Activated T-cell treated with anti-CD3 and anti-CD28 coated beads, Interleukin-2, amount 50 U/mL, for 4 hours (primary cell): ENCODE results near the gene PNPLA1. TPM values are rescaled to one million over a fixed set of nuclear protein-coding genes. Genes with fewer than 3 reads are reported as not detected.
A peak's percentile ranks its signal among the peaks of the same experiment; 100 is the strongest.

Experiments
- ATAC-seq, 2 donors: fragments of 200-7000 bp; cut with Tn5 transposase; one replicate each; pipeline ENCODE4 v1.10.0; 2021
- DNase-seq: peaks from one replicate; pipeline ENCODE4 v3.0.0-alpha.2; 2020
- H3K27me3 Mint-ChIP-seq: one replicate; pipeline ENCODE4 v1.8.0; 2021; ENCODE audit warnings: low read depth, mixed read lengths
- H3K36me3 Mint-ChIP-seq: one replicate; pipeline ENCODE4 v1.8.0; 2022; ENCODE audit warnings: mixed read lengths; ENCODE audit not compliant: insufficient read depth
- H3K4me1 Mint-ChIP-seq: one replicate; pipeline ENCODE4 v1.8.0; 2021; ENCODE audit warnings: low read depth, mixed read lengths
- H3K4me3 Mint-ChIP-seq: one replicate; pipeline ENCODE4 v1.8.0; 2021; ENCODE audit warnings: mild to moderate bottlenecking, moderate library complexity, mixed read lengths
- H3K9me3 Mint-ChIP-seq: one replicate; pipeline ENCODE4 v1.8.0; 2021; ENCODE audit warnings: mixed read lengths
- total RNA-seq, 3 donors: library from RNA; stranded (reverse); gene quantifications; one replicate each; pipeline ENCODE4 v1.2.1, GENCODE V29; 2021

The PNPLA1 gene
- total RNA-seq, 3 donors from 2014 or later: 0.13 TPM; not detected in 2

DNA sequence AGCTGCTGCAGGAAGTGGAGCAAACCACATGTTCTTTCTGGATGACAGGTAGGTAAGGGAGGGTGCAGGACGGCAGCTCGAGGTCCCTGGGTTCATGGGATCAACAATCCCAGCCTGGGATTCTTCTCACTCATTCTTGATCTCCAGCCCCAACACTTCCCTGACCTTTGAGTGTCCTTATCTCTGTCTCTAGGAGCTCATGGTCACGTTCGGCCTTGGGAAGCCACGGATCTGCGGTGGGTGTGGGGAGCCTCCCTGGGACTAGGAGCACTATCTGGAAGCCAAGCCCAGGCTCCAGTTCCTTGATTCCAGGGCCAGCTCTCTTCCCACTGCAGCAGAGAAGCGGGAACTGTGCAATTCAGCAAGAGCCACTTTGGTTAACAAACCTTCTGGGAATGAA, 39.3 kb downstream of the PNPLA1 start:
- no peaks in the 10 kb centered on the region for H3K27me3 Mint-ChIP-seq
- no peaks in the 10 kb centered on the region for H3K4me1 Mint-ChIP-seq
- no peak overlapping the region for H3K4me3 Mint-ChIP-seq
- no peaks in the 10 kb centered on the region for H3K36me3 Mint-ChIP-seq
- no peaks in the 10 kb centered on the region for H3K9me3 Mint-ChIP-seq
- DNase-seq (no peak), ATAC-seq (no peak)

DNA sequence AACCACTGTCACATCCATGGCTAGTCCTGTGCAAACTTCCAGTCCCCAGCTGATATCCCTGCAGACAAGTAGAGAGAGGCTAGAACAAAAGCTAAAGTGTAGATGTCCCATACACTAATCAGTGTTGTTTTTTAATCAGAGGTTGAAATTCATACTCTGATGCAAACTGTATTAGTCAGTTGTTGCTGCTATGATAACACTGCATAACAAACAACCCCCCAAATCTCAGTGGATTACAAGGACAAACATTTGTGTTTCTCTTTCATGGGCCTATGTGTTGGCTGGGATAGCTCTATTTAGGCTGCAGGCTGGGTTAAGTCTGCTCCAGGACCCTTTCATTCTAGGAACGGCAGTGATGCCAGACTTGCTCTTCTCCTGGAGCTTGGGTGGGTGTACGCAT, 40.0 kb downstream of the PNPLA1 start:
- Mint-ChIP-seq H3K4me1 (no peaks in the 10 kb centered on the region), H3K36me3 (no peaks in the 10 kb centered on the region), H3K9me3 (no peaks in the 10 kb centered on the region), H3K27me3 (no peaks in the 10 kb centered on the region), H3K4me3 (no peak overlapping the region)
- no peak for ATAC-seq
- DNase-seq: no peak

DNA sequence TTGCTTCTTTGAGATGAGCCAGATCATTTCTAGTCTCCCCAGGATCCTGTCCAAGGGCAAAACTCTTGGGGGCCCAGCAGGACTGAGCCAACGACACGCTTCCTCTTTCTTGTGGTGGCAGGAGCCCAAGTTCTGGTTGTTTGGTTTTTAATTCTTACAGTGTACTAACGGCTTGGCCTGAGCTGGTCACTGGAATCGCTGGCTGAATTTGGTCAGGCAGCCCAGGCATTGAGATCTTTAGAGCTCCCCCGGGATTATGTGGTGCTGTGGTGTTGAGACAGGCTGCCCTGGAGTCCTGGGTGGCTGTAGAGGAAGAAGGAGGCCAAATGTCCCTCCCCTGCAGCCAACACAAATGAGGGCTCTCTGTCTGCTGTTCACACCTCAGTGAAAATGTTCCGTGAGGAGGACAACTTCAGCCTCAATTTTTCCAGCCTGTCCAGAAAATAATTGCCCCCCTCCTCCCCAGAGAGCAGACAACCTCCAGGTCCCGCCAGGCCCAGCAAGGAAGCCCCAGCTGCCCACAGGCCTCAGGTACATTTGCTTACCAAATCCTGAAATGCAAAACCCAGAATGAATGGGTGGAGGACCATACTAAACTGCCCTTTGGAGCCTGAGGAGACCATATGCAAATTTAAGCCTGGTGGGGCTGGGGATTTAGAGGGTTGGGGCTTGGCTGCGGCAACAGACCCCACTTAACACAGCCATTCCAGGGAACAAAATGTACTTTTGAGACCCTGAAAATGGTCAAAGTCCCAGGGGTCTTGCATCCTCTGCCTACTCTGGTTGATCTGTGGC, 43.2 kb downstream of the PNPLA1 start:
- Mint-ChIP-seq H3K36me3 (no peaks in the 10 kb centered on the region), H3K4me1 (no peaks in the 10 kb centered on the region), H3K27me3 (no peaks in the 10 kb centered on the region), H3K9me3 (no peaks in the 10 kb centered on the region), H3K4me3 (no peak overlapping the region)
- DNase-seq (no peak), ATAC-seq (no peak)

DNA sequence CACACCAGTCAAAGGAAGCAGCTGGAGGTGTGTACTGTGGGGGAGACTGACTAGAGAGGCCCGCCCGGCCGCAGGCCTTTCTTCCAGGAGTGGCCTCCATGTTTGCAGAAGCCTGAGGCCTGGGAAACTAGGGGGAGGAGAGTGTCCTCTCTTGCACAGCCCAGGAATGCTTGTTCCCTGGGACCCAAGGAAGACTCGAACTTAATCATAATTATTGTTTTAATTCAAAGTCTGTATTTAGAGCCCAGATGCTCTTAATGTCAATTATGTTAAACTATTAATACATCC, 43.7 kb downstream of the PNPLA1 start:
- no peak for DNase-seq
- Mint-ChIP-seq H3K27me3 (no peaks in the 10 kb centered on the region), H3K36me3 (no peaks in the 10 kb centered on the region), H3K4me1 (no peaks in the 10 kb centered on the region), H3K9me3 (no peaks in the 10 kb centered on the region), H3K4me3 (no peak overlapping the region)
- ATAC-seq: no peak

DNA sequence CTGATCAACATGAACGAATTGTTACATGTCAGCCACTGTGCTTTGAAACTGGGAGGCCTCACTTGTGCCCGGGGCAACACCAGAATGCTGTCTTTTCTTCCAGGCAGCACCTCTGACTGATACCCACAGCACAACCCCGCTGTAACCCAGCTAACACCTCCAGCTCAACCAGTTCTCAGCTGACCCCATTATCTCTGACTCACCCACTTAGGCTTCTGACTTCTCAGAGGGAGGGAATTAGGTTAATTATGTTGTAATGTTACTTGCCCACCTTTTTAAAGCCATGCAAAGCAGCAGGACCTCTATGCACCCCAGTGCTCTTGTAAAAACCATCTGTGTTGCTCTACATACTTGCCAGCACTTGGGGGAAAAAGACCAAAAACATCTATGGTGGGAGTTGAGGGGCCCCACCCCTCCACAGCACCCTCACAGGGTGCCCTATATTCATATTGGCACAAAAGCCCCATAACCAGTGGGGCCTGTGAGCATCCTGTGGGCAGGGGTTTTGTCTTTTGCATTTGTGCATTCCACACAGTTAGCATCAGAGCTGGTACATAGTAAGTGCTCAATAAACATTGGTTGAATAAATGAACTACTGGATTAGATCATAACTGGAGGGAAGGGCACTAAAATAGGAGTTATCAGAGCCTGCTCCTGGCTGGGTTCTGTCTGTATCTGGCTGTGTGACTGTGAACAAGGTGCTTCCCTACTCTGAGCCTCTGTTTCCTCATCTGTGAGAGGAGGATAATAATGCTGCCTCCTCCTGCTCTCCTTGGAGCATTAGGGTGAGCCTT, 44.6 kb downstream of the PNPLA1 start:
- H3K4me3 Mint-ChIP-seq: no peak overlapping the region
- no peaks in the 10 kb centered on the region for H3K9me3 Mint-ChIP-seq
- no peak for DNase-seq
- H3K36me3 Mint-ChIP-seq: no peaks in the 10 kb centered on the region
- H3K27me3 Mint-ChIP-seq: no peaks in the 10 kb centered on the region
- ATAC-seq: peak in 1 of 2 donors; percentile 56
- H3K4me1 Mint-ChIP-seq: no peaks in the 10 kb centered on the region

DNA sequence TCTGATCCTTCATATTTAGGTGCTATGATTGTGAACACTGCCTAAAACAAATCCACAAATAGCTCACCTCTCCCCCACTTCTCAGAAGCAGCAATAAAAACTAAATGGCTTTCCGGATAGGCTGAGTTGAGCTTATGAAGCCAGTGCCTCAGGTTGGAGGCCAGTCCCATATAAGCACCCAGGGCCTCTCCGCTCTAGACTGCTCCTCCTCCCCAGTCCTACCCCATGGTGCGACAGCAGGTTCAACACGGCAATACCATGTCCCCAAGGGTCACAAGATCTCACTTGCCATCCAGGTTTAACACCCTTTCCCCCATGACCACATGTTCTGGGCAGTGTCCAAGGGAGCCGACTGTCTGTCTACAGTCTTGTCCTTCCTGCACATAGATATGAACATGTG, 46.1 kb downstream of the PNPLA1 start:
- ATAC-seq (no peak), DNase-seq (no peak)
- Mint-ChIP-seq H3K4me3 (no peak overlapping the region), H3K27me3 (peaks cover 3% of the 10 kb centered on the region), H3K4me1 (no peaks in the 10 kb centered on the region), H3K9me3 (no peaks in the 10 kb centered on the region), H3K36me3 (no peaks in the 10 kb centered on the region)

DNA sequence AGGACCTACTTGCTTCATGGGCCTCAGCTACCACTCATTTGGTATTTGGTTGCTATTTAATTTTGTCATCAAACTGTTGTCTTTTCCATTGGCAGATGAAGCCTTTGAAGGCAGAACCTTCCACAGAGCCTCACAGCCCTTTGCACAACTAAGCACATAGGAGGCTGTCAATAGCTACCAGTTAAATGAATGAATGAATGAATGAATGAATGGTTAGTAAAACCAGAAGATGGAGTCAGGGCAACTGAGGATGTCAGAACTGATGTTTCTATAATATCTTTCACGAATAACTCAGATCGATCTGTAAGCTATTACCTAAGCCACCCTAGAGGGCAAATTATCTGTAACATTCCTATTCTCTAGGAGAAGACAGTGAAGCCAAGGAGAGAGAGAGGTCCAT, 47.8 kb downstream of the PNPLA1 start:
- no peaks in the 10 kb centered on the region for H3K9me3 Mint-ChIP-seq
- no peak for ATAC-seq
- H3K4me3 Mint-ChIP-seq: no peak overlapping the region
- H3K36me3 Mint-ChIP-seq: no peaks in the 10 kb centered on the region
- no peaks in the 10 kb centered on the region for H3K4me1 Mint-ChIP-seq
- peaks cover 3% of the 10 kb centered on the region for H3K27me3 Mint-ChIP-seq
- DNase-seq: no peak

DNA sequence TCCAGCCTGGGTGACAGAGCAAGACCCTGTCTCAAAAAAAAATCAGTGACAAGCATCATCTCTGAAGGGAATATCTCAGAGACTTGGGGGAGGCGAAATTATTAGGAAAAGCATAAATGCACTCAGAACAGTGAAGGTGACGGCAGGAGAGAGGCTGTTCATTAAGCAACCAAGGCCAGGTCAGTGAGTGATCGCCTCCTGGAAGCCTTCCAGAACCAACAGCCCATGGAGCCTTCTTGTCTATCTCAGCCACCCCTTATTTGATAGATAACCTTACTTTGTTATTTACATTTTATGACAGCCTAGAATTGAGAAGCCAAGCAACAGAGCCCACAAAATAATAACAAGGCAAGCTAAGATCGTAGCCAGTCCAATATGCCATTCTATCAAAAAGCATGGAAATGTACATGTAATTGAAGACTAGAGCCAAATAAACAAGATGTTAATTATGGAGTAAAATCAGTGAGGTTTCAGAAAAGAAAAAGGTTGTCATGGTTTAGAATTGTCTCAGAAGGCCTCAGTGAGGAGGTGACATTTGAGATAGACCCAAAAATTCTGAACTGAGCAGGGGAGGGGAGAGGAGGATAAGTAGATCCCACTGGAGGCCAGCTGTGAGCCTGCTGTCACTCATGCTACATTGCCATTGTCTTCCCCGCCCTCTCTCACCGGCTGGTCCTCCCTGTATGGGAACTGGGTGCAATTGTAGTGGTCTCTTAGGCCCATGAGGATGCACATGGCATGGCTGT, 49.0 kb downstream of the PNPLA1 start:
- peaks cover 3% of the 10 kb centered on the region for H3K27me3 Mint-ChIP-seq
- no peak for DNase-seq
- H3K36me3 Mint-ChIP-seq: no peaks in the 10 kb centered on the region
- H3K9me3 Mint-ChIP-seq: no peaks in the 10 kb centered on the region
- no peak for ATAC-seq
- no peak overlapping the region for H3K4me3 Mint-ChIP-seq
- no peaks in the 10 kb centered on the region for H3K4me1 Mint-ChIP-seq

DNA sequence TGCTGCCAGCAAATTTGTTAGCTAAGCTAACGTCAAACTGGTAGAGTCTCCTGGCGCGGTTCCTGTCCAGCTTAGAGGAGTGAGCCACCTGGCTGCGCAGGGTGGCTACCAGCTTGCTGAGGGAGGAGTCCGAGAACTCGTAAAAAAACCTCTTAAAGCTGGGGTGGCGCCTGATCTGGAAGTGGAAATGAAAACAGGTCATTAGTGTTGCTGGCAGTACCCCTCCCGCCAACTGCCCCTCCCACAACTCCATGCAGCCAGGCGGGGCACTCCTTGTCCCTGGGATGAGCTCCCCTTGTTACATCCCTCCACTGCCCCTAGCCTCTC, 49.5 kb downstream of the PNPLA1 start:
- no peaks in the 10 kb centered on the region for H3K36me3 Mint-ChIP-seq
- peaks cover 3% of the 10 kb centered on the region for H3K27me3 Mint-ChIP-seq
- H3K4me3 Mint-ChIP-seq: no peak overlapping the region
- DNase-seq: no peak
- H3K9me3 Mint-ChIP-seq: no peaks in the 10 kb centered on the region
- H3K4me1 Mint-ChIP-seq: no peaks in the 10 kb centered on the region
- no peak for ATAC-seq

DNA sequence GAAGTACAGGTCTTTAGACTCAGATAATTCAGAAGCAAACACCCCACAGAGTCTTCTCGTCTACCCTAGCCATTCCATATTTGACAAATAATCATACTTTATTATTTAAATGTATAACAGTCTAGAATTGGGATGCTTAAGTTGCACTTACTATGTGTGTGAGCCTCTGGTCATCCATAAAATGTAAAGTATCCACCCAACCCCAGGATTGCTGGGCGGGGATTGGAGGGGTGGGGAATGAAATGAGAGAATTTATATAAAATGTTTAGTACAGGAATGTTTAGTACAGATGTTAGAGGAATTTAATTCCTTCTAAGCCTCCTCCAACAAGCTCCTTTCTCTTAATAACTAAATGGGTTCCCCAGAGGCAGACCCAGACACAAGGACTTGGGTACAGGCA, 50.0 kb downstream of the PNPLA1 start:
- peaks cover 3% of the 10 kb centered on the region for H3K27me3 Mint-ChIP-seq
- H3K36me3 Mint-ChIP-seq: no peaks in the 10 kb centered on the region
- no peak overlapping the region for H3K4me3 Mint-ChIP-seq
- no peaks in the 10 kb centered on the region for H3K4me1 Mint-ChIP-seq
- H3K9me3 Mint-ChIP-seq: no peaks in the 10 kb centered on the region
- ATAC-seq: no peak
- DNase-seq: no peak

DNA sequence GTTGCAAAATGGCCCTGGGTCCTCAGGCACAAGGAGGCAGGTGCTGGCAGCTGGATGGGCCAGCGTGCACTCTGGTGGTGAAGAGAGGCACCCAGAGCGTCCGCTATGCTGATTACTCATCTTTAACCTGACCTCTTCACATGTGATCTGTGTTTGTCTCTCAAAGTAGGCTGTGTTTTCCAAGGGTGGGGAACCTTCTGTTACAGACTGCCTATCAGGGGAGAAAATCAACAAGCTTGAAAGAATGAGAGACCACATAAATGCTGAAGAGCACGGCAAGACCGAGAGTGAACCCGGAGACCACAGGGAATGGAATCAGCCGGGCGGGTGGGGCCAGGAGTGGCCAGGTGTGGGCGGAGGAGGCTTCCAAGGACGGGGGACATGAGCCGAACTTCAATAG, 50.6 kb downstream of the PNPLA1 start:
- H3K36me3 Mint-ChIP-seq: no peaks in the 10 kb centered on the region
- DNase-seq (no peak), ATAC-seq (no peak)
- peaks cover 3% of the 10 kb centered on the region for H3K27me3 Mint-ChIP-seq
- no peaks in the 10 kb centered on the region for H3K9me3 Mint-ChIP-seq
- no peaks in the 10 kb centered on the region for H3K4me1 Mint-ChIP-seq
- no peak overlapping the region for H3K4me3 Mint-ChIP-seq

DNA sequence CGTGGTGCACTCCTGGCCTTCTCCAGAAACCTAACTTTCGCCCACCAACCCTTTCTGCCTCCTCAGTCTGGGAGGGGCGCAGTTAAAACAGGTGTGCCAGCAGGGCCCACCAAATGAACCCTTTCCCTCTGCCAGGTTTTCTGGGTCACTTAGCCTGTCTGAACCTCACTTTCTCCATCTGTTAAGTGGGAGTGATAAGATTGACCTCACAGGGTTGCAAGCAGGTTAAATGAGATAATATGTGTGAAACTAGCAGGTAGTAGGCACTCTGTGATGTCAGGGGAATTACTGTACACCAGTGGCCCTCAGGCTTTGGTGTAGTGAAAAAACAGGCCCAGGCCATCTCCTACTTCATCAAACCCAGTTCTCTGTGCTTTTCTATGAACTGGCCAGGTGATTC, 52.7 kb downstream of the PNPLA1 start:
- no peak for ATAC-seq
- no peaks in the 10 kb centered on the region for H3K4me1 Mint-ChIP-seq
- DNase-seq: no peak
- peaks cover 3% of the 10 kb centered on the region for H3K27me3 Mint-ChIP-seq
- H3K4me3 Mint-ChIP-seq: no peak overlapping the region
- no peaks in the 10 kb centered on the region for H3K36me3 Mint-ChIP-seq
- H3K9me3 Mint-ChIP-seq: no peaks in the 10 kb centered on the region

DNA sequence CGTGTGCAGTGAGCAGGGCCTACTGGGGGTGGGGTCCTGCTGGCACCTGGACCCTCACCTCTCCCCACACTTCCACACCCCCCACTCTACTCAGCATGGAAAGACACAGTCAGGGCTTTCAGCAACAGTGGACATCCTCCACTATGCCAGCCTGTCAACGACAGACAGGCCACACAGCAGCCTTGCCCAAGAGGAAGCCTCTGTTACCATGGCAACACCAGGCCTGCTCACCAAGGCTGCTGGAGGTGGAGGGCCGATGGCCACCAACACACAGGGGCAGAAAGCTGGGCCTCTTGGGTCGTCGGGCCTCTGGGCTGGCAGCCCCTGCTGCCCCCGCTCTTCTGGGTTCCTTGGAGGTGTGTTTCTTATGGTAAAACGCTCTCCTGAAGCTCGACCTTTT, 53.2 kb downstream of the PNPLA1 start:
- DNase-seq (no peak), ATAC-seq (no peak)
- H3K4me3 Mint-ChIP-seq: no peak overlapping the region
- no peaks in the 10 kb centered on the region for H3K9me3 Mint-ChIP-seq
- H3K27me3 Mint-ChIP-seq: peaks cover 3% of the 10 kb centered on the region
- H3K36me3 Mint-ChIP-seq: no peaks in the 10 kb centered on the region
- no peaks in the 10 kb centered on the region for H3K4me1 Mint-ChIP-seq

DNA sequence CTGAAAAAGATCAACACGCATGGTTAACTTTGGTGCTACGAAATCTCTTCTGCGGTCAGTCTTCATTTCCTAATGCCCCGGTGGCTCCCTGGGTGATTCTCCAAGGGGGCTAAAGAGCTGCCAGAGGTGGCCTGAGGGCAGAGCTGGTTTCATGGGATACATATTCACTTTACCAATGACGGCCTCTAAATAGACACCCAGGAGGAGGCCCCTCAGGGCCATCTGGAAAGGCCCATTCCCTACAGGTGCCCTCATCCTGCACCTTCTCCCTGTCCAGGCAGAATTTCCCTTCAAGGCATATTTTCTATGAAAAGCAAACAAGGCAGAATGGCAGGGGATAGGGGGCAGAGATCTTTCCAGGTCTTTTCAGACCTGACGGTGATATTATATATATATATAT, 54.3 kb downstream of the PNPLA1 start:
- Mint-ChIP-seq H3K4me1 (no peaks in the 10 kb centered on the region), H3K27me3 (peaks cover 3% of the 10 kb centered on the region), H3K4me3 (no peak overlapping the region), H3K9me3 (no peaks in the 10 kb centered on the region), H3K36me3 (no peaks in the 10 kb centered on the region)
- ATAC-seq (no peak), DNase-seq (no peak)

DNA sequence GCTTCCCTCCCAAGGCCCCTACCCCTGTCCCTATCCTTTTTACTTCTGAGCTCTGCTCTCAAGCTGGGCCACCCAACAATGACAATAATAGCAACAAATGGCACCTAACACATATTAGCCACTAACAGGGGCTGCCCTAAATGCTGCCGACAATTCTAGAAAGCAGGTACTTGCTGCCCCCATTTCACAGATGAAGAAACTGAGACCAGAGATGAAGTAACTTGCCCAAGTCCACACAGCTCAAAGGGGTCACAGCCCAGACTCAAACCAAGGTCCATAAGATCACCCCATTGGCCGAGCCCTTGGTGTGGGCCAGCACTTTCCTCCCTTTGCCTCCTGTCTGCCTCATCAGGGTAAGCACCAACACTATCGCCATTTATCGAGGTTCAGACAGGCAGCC, 54.9 kb downstream of the PNPLA1 start:
- DNase-seq: no peak
- H3K4me1 Mint-ChIP-seq: no peaks in the 10 kb centered on the region
- no peaks in the 10 kb centered on the region for H3K9me3 Mint-ChIP-seq
- peaks cover 3% of the 10 kb centered on the region for H3K27me3 Mint-ChIP-seq
- H3K36me3 Mint-ChIP-seq: no peaks in the 10 kb centered on the region
- no peak overlapping the region for H3K4me3 Mint-ChIP-seq
- ATAC-seq: no peak
